Spleen (tissue), 11 donors: Measurements from ENCODE around the gene CCDC7. TPM values are rescaled to one million over a fixed set of nuclear protein-coding genes. Genes with fewer than 3 reads are reported as not detected.
"Not testable (repeated sequence)": the region's sequence is repeated elsewhere in the genome, so short reads cannot be mapped to it uniquely, and the experiment has no call there.

Experiments
- DNase-seq: peaks from one replicate; pipeline ENCODE4 v3.0.0-alpha.2; 2020
- H3K27ac ChIP-seq, 8 donors: fragments of 200-600 bp; sonication (generic) in 7 of 8; 1 replicate in 4 of 8; 2 replicates in 4 of 8; pipeline versions ENCODE4 v1.5.0 to v1.8.0; 2016 to 2021; ENCODE audit warnings: inconsistent platforms in 4 of 8, mild to moderate bottlenecking in 4 of 8, moderate library complexity in 1 of 8
- H3K27me3 ChIP-seq, 7 donors: fragments of 200-600 bp; sonication (generic) in 6 of 7; replicated peaks in 1 of 7; 1 replicate in 4 of 7; 2 replicates in 3 of 7; pipeline versions ENCODE4 v1.5.0 to v1.8.0; 2016 to 2021; ENCODE audit warnings: inconsistent platforms in 3 of 7, mild to moderate bottlenecking in 1 of 7
- H3K36me3 ChIP-seq, 6 donors: fragments of 200-600 bp; sonication (generic) in 5 of 6; 1 replicate in 4 of 6; 2 replicates in 2 of 6; pipeline versions ENCODE4 v1.5.0 to v1.8.0; 2016 to 2021; ENCODE audit warnings: inconsistent platforms in 2 of 6
- H3K4me1 ChIP-seq, 6 donors: fragments of 200-600 bp; sonication (generic) in 5 of 6; 1 replicate in 3 of 6; 2 replicates in 3 of 6; pipeline versions ENCODE4 v1.5.0 to v1.8.0; 2016 to 2021; ENCODE audit warnings: inconsistent platforms in 3 of 6
- H3K4me3 ChIP-seq, 8 donors: fragments of 200-600 bp; sonication (generic) in 7 of 8; 1 replicate in 4 of 8; 2 replicates in 4 of 8; pipeline versions ENCODE4 v1.5.0 to v1.8.0; 2016 to 2021; ENCODE audit warnings: inconsistent platforms in 4 of 8, mild to moderate bottlenecking in 4 of 8, moderate library complexity in 2 of 8
- H3K9me3 ChIP-seq, 8 donors: fragments of 200-600 bp; sonication (generic) in 7 of 8; 1 replicate in 4 of 8; 2 replicates in 4 of 8; pipeline versions ENCODE4 v1.5.0 to v1.8.0; 2016 to 2021; ENCODE audit warnings: inconsistent platforms in 4 of 8
- POLR2A ChIP-seq, 3 donors: fragments of 450-650 bp; IDR thresholded peaks; one replicate each; pipeline ENCODE4 v1.5.1; 2017; ENCODE audit warnings: antibody characterized with exemption in 3 of 3, mild to moderate bottlenecking in 1 of 3
- POLR2AphosphoS5 ChIP-seq, 3 donors: sonication (generic); formaldehyde crosslinking; IDR thresholded peaks; one replicate each; pipeline ENCODE4 v1.5.1; 2017; ENCODE audit warnings: antibody characterized with exemption in 3 of 3
- WGBS, 5 donors: extraction: QIAGEN DNeasy Blood & Tissue Kit in 3 of 5; methylation state at CpG; one replicate each; pipeline versions ENCODE4 v1.1.5 to v1.1.7; 2013 to 2018; 5-methylcytosine and 5-hydroxymethylcytosine counted together
- intact Hi-C: fragments of 100-400 bp; cut with DNase I; formaldehyde crosslinking; loops from one replicate; pipeline ENCODE4 v1.15.0; 2023; ENCODE audit warnings: low total_unique reads
- polyA plus RNA-seq, 3 donors: library from polyadenylated mRNA; stranded (reverse); fragments of 200-250 nt; gene quantifications; one replicate each; pipeline ENCODE4 v1.2.1, GENCODE V29; 2013
- total RNA-seq, 7 donors: library from RNA; depleted of rRNA in 3 of 7; stranded (reverse); fragments of >200 nt in 3 of 7; fragmentation: NEBNext Ultra II Directional in 4 of 7; extraction: Animal tissue kit (Norgen Biotek cat#: 25700) in 4 of 7; gene quantifications; one replicate each; pipeline versions ENCODE4 v1.1.0 to v1.2.1, GENCODE V29; 2016 to 2021
- TF ChIP-seq, protein P1 (sequence below), 11 experiments: fragments of 200-600 bp in 7 of 11; fragments of 450-650 bp in 4 of 11; sonication (generic) in 4 of 11; IDR thresholded peaks in 8 of 11; conservative IDR thresholded peaks in 3 of 11; 1 replicate in 7 of 11; 2 replicates in 4 of 11; pipeline versions ENCODE4 v1.4.0 to v1.8.0; 2016 to 2021; ENCODE audit warnings: antibody characterized with exemption in 11 of 11, inconsistent platforms in 4 of 11, mild to moderate bottlenecking in 1 of 11
- donor health status: healthy with polysubstance abuse.
- donor health status: DM: no; HTN: no; CAD: no; lungs with moderate emphysema.
- donor health status: DM: no; HTN: no; CAD: no.
- donor health status: Bipolar disorder and iron deficiency.
- donor health status: healthy.
- donor health status: DM: no; HTN: no; CAD: no.
- donor health status: DM: yes; HTN: yes; CAD: no.

Gene CCDC7
- total and polyA plus RNA-seq, 10 donors: 0.70 to 32.6 (median 22.9) TPM

DNA sequence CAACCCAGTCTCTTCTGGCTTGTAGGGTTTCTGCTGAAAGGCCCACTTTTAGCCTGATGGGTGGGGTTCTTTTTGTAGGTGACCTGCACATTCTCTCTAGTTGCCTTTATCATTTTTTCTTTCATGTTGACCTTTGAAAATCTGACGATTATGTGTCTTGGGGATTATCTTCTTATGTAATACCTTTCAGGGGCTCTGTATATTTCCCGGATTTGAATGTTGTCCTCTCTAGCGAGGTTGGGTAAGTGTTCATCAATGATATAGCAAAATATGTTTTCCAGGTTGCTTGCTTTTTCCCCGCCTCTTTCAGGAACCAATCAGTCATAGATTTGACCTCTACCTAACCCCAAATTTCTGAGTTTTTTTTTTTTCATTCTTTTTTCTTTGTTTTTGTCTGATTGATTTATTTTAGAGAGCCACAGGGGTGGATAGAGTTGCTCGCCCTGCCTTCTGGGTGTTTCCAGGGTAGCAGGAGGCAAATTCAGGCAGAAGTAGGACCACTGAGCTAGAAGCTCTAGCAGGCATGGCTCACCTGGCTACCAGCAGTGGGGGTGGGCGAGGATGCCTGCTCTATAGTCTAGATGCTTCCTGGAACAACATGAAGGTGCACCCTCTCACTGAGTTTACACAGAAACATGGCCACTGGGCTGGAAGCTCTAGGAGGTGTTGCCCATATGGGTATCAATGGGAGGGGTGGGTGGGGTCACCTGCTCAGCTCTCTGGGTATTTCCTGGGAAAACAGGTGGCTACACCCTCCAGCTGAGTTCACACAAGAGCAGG is 94.9 kb downstream of the CCDC7 start:
- Histone ChIP-seq H3K9me3 (peaks cover 0 to 9% (median 0%) of the 10 kb centered on the region in 8 donors), H3K4me1 (no peaks in the 10 kb centered on the region), H3K36me3 (peaks cover 0 to 12% (median 0%) of the 10 kb centered on the region in 6 donors), H3K27me3 (no peaks in the 10 kb centered on the region), H3K27ac (no peak overlapping the region), H3K4me3 (no peak overlapping the region)
- intact Hi-C loops: no loop called here
- TF ChIP-seq, protein P1, sequence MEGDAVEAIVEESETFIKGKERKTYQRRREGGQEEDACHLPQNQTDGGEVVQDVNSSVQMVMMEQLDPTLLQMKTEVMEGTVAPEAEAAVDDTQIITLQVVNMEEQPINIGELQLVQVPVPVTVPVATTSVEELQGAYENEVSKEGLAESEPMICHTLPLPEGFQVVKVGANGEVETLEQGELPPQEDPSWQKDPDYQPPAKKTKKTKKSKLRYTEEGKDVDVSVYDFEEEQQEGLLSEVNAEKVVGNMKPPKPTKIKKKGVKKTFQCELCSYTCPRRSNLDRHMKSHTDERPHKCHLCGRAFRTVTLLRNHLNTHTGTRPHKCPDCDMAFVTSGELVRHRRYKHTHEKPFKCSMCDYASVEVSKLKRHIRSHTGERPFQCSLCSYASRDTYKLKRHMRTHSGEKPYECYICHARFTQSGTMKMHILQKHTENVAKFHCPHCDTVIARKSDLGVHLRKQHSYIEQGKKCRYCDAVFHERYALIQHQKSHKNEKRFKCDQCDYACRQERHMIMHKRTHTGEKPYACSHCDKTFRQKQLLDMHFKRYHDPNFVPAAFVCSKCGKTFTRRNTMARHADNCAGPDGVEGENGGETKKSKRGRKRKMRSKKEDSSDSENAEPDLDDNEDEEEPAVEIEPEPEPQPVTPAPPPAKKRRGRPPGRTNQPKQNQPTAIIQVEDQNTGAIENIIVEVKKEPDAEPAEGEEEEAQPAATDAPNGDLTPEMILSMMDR (IDR thresholded peaks at IDR 0.05 in 8 of 11, conservative IDR thresholded peaks at IDR 0.05 in 3 of 11): no peak
- TF ChIP-seq POLR2A (IDR thresholded peaks at IDR 0.05): no peak
- no peak for TF ChIP-seq POLR2AphosphoS5 (IDR thresholded peaks at IDR 0.05)
- WGBS, 5 donors: 95 to 96% (median 95%) methylated on average over 6 of the region's 6 CpGs
- DNase-seq: no peak

GRCh38 chr10:32548208-32548607 is 102.3 kb downstream of the CCDC7 start:
- Histone ChIP-seq H3K27ac (no peak overlapping the region), H3K9me3 (peaks cover 0 to 15% (median 3%) of the 10 kb centered on the region in 8 donors), H3K27me3 (no peaks in the 10 kb centered on the region), H3K4me1 (no peaks in the 10 kb centered on the region), H3K4me3 (no peak overlapping the region), H3K36me3 (peaks cover 0 to 16% (median 0%) of the 10 kb centered on the region in 6 donors)
- DNase-seq: no peak
- 91 to 97% (median 95%) methylated on average over 7 of the region's 7 CpGs for WGBS, 5 donors
- intact Hi-C loops: no loop called here
- TF ChIP-seq POLR2A (IDR thresholded peaks at IDR 0.05) (no peak), POLR2AphosphoS5 (IDR thresholded peaks at IDR 0.05) (no peak)
- TF ChIP-seq, protein P1 (IDR thresholded peaks at IDR 0.05 in 8 of 11, conservative IDR thresholded peaks at IDR 0.05 in 3 of 11): no peak

DNA sequence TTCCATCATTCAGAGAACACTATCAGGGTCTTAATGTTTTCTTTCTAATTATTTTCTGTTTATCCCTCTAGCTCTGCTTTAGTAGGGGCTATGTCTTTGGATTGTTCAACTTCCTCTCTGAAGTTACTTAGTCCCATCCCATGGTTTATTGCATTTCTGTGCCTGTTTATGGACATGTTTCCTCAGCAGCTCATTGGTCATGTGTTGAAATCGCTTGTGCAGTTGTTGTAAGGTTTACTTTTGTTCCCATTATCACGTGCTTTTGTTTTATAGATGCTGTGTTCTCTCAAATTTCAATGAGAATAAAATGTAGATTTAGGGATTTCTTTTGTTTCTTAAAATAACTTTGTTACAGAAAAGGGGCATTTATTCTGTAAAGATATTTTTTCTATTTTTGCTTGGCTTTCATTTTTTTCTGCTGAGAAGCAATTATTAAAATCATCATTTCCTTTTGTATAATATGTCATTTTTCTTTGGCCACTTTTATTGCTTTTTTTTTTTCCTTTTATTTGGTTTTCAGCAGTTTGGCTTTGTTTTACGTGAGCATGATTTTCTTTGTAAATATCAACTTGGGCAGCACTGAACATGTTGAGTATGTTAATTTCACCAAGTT is 110.9 kb downstream of the CCDC7 start:
- no peaks in the 10 kb centered on the region for H3K9me3 ChIP-seq
- intact Hi-C loops: no loop called here
- no peaks in the 10 kb centered on the region for H3K27me3 ChIP-seq
- H3K27ac ChIP-seq: no peak overlapping the region
- no peak for DNase-seq
- 76 to 87% (median 82%) methylated on average over 3 of the region's 3 CpGs for WGBS, 5 donors
- no peak overlapping the region for H3K4me3 ChIP-seq
- H3K36me3 ChIP-seq: no peaks in the 10 kb centered on the region
- no peaks in the 10 kb centered on the region for H3K4me1 ChIP-seq
- TF ChIP-seq, protein P1 (IDR thresholded peaks at IDR 0.05 in 8 of 11, conservative IDR thresholded peaks at IDR 0.05 in 3 of 11): no peak
- TF ChIP-seq POLR2AphosphoS5 (IDR thresholded peaks at IDR 0.05) (no peak), POLR2A (IDR thresholded peaks at IDR 0.05) (no peak)

DNA sequence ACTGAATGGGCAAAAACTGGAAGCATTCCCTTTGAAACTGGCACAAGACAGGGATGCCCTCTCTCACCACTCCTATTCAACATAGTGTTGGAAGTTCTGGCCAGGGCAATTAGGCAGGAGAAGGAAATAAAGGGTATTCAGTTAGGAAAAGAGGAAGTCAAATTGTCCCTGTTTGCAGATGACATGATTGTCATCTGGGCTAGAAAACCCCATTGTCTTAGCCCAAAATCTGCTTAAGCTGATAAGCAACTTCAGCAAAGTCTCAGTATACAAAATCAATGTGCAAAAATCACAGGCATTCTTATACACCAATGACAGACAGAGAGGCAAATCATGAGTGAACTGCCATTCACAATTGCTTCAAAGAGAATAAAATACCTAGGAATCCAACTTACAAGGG is 116.8 kb downstream of the CCDC7 start:
- H3K4me1 ChIP-seq, H3K27ac ChIP-seq, H3K4me3 ChIP-seq, H3K27me3 ChIP-seq, intact Hi-C loops, H3K9me3 ChIP-seq, DNase-seq, H3K36me3 ChIP-seq: not testable (repeated sequence)
